ENCODE measurements around the gene TM4SF5. TPM values are rescaled to one million over a fixed set of nuclear protein-coding genes. Genes with fewer than 3 reads are reported as not detected.

The TM4SF5 gene
- total and polyA plus RNA-seq, 10 of the 15 experiments (the other 5 are each of a cell fraction or from before 2014, with no cell fraction given), result 0.40 TPM; not detected in 9

- in situ Hi-C loops (cut with MboI), result no loop called here
- BruUV-seq (replicated peaks), result no TSS peak
- ChIA-PET SMC1A (ENCODE audit: uncharacterized antibody, unreplicated experiment) (no interaction called here), POLR2A (no interaction called here), CTCF (no interaction called here), RAD21 (ENCODE audit: unreplicated experiment) (no interaction called here)
- peaks cover 3% of the 10 kb centered on the region; the same call in 1 of the 2 replicates for H3K4me1 ChIP-seq (ENCODE audit: control insufficient read depth, insufficient read depth, low read length)
- no peak for DNase-seq (ENCODE audit: low read depth, low spot score)
- H3K9me3 ChIP-seq (replicated peaks; ENCODE audit: control insufficient read depth, insufficient read depth, low read length), result no peaks in the 10 kb centered on the region
- H3K27me3 ChIP-seq (replicated peaks in 1 of 2; ENCODE audit: control insufficient read depth in 2 of 2, insufficient read depth in 2 of 2, low read length in 1 of 2), result peaks cover 9 to 15% of the 10 kb centered on the region in 2 experiments
- FAIRE-seq, result no peak
- intact Hi-C loops (cut with micrococcal nuclease; ENCODE audit: unreplicated experiment), result no loop called here
- no peaks in the 10 kb centered on the region for H4K20me1 ChIP-seq (ENCODE audit: control insufficient read depth, insufficient read depth)
- H3K36me3 ChIP-seq (ENCODE audit: control insufficient read depth in 2 of 2, insufficient read depth in 2 of 2, low read length in 1 of 2), result no peaks in the 10 kb centered on the region
- H3K4me2 ChIP-seq (ENCODE audit: control insufficient read depth, insufficient read depth), result no peak overlapping the region
- no peak overlapping the region for H3K4me3 ChIP-seq
- H3K79me2 ChIP-seq (ENCODE audit: control insufficient read depth, insufficient read depth, low read length), result no peaks in the 10 kb centered on the region
- 61% methylated on average over 9 of the region's 9 CpGs for WGBS (ENCODE audit: insufficient coverage, insufficient replicate concordance, low lambda C conversion rate, missing lambda C conversion rate)
- no peak for ATAC-seq
- H2AFZ ChIP-seq (ENCODE audit: control insufficient read depth, low read depth, low read length), result no peak overlapping the region
- no peak overlapping the region for H3K27ac ChIP-seq (ENCODE audit: control insufficient read depth, insufficient read depth)
- no peak overlapping the region for H3K9ac ChIP-seq (ENCODE audit: control insufficient read depth, insufficient read depth, low read length)
- no peak for TF ChIP-seq USF1 (IDR thresholded peaks at IDR 0.05; ENCODE audit: borderline replicate concordance, extremely low read length, insufficient read depth, low read depth, low read length)
- no peak for TF ChIP-seq BHLHE40 (IDR thresholded peaks at IDR 0.05; ENCODE audit: borderline replicate concordance in 1 of 2, low read depth in 2 of 2, low read length in 1 of 2)
- no peak for TF ChIP-seq RFX5 (IDR thresholded peaks at IDR 0.05; ENCODE audit: low read depth, low read length)
- TF ChIP-seq NR2F1 (conservative IDR thresholded peaks at IDR 0.05), result no peak
- no peak for TF ChIP-seq CUX1 (IDR thresholded peaks at IDR 0.05; ENCODE audit: insufficient replicate concordance, low read depth, low read length)
- no peak for TF ChIP-seq ZBTB40 (IDR thresholded peaks at IDR 0.05; ENCODE audit: borderline replicate concordance)
- TF ChIP-seq SRF (IDR thresholded peaks at IDR 0.05; ENCODE audit: low read depth in 2 of 2, low read length in 2 of 2), result no peak
- no peak for TF ChIP-seq ETV6 (conservative IDR thresholded peaks at IDR 0.05 in 1 of 2, IDR thresholded peaks at IDR 0.05 in 1 of 2; ENCODE audit: borderline replicate concordance in 1 of 2, low read depth in 1 of 2)
Measured at GRCh38 chr17:4742133-4742532, 29.6 kb upstream of the TM4SF5 start.

All from GM12878 (cell line).